GM18858 (cell line): ENCODE results near the gene NDUFA13.

Source experiments
- ATAC-seq: cut with Tn5 transposase; IDR thresholded peaks from one replicate; pipeline ENCODE4 v1.9.1; 2021; ENCODE audit not compliant: unreplicated experiment

NDUFA13 gene

GRCh38 chr19:19506592-19506991 lies 9.4 kb upstream of the NDUFA13 start:
- ATAC-seq: no peak

DNA sequence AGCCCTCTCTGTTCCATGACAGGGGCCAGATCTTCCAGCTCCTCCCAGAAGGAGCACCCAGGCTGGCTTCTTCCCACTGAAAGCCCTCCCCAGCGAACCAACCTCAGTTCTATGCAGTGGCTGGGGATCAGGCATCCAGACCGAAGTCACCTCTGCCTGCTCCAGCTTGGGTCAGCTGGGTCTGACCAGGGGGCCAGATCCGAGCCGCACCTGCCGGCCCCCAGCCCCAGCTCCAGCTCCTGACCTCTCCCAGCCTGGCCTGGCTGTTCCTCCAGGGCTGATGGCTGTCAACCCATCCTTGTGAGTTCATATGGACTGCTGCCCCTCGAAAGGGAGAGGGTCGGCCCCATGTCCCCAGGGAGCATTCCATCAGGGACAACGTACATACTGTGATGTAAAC lies 8.7 kb upstream of the NDUFA13 start:
- no peak for ATAC-seq

DNA sequence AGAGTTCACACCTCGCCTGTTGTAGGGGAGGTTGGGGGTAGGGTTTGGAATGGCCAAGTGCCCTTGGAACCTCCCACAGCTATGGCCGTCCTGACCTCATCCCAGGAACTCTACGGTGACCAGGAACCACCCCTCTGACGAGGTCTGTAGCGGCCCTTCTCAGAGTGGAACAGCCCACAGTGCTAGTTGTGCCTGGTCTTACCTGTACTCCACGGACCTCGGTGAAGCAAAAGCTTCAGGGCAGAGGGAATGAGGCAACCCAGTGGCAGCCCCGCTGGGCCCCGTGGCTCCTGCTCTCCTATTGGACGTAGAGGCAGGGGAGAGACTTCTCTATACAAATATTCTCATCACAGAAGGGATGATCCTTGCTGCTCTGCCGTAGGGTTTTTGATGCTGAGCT lies 7.8 kb upstream of the NDUFA13 start:
- ATAC-seq: no peak

- ATAC-seq: no peak
These were observed 5.6 kb upstream of the NDUFA13 start for GRCh38 chr19:19510432-19510831.

- no peak for ATAC-seq
These were observed 2.3 kb upstream of the NDUFA13 start for GRCh38 chr19:19513682-19514081.

GRCh38 chr19:19514215-19514657 lies 1.8 kb upstream of the NDUFA13 start:
- no peak for ATAC-seq

GRCh38 chr19:19514881-19515641 lies 964 bp upstream of the NDUFA13 start, which contains the start of gene TSSK6:
Gene TSSK6, minus strand, starts transcription at chr19:19515548. Its CDS starts 121 bp downstream, at chr19:19515427.
- no peak for ATAC-seq

- no peak for ATAC-seq
These were observed 1.2 kb downstream of the NDUFA13 start for GRCh38 chr19:19517235-19517619.

DNA sequence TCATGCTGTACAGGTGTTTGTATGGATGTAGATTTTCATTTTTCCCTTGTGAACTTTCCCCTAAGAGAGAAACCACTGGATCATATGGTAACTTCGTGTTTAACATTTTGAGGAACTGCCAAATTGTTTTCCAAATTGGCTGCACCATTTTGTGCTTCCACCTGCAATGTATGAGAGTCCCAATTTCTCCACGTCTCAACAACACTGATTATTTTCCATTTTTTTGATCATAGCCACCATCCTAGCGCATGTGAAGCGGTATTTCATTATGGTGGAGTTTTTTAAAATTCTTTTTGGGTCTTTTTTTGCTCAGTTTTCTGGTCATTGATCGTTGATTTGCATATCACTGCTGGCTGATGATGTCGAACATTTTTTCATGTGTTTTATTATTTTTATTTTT lies 5.0 kb downstream of the NDUFA13 start:
- no peak for ATAC-seq

- ATAC-seq: no peak
These were observed 7.2 kb downstream of the NDUFA13 start for GRCh38 chr19:19523177-19523576.

- no peak for ATAC-seq
These were observed 8.0 kb downstream of the NDUFA13 start for GRCh38 chr19:19524053-19524452.

- ATAC-seq: no peak
These were observed 9.8 kb downstream of the NDUFA13 start for GRCh38 chr19:19525611-19526380.

DNA sequence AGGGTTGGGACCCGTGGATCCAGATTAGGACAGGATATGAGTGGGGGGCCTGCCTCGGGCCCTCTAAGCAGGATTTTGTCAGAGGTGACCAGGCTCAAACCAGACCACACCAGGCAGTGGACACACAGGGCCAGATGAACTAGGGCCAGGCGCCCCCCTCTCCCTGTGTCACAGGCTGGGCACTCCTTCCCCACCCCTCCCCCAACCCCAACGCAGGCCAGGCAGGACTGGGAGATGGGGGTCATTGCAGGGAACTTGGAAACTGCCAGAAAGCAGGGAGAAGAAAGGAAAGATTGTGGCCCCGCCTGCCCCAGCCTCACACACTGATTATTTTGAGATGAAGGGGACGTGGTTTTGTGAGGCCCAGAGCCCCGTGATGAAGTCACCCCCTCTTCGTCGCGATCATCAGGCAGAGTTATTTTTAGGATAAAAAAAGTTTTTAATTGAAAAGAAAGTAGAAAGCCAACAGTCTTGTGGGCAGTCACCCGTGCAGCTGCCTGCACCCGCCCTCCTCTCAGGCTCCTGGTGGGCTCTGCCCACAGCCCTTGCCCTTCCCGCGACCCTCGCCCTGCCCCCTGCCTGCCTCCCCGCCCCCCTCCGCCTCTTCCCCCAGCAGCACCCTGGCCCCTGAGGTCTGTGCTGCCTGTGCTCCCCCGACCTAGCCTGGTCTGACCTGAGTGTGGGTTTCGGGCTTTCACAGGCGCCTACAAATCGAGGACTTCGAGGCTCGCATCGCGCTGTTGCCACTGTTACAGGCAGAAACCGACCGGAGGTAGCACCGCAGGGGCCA lies 10.8 kb downstream of the NDUFA13 start:
- ATAC-seq: no peak

DNA sequence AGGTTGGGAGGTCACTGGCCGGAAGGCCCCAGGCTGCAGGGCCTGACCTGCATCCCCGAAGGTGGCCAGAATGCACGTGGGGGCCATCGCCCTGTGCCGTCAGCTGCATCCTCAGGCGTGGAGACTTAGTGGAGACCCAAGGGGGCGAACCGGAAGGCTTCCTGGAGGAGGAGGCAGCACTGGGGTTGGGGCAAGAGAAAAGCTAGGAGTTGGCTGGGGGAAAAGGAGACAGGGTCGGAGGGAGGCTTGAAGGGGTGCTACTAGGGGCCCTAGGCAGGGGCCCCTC lies 11.3 kb downstream of the NDUFA13 start:
- no peak for ATAC-seq

GRCh38 chr19:19527674-19528625 lies 11.9 kb downstream of the NDUFA13 start:
- ATAC-seq: no peak

DNA sequence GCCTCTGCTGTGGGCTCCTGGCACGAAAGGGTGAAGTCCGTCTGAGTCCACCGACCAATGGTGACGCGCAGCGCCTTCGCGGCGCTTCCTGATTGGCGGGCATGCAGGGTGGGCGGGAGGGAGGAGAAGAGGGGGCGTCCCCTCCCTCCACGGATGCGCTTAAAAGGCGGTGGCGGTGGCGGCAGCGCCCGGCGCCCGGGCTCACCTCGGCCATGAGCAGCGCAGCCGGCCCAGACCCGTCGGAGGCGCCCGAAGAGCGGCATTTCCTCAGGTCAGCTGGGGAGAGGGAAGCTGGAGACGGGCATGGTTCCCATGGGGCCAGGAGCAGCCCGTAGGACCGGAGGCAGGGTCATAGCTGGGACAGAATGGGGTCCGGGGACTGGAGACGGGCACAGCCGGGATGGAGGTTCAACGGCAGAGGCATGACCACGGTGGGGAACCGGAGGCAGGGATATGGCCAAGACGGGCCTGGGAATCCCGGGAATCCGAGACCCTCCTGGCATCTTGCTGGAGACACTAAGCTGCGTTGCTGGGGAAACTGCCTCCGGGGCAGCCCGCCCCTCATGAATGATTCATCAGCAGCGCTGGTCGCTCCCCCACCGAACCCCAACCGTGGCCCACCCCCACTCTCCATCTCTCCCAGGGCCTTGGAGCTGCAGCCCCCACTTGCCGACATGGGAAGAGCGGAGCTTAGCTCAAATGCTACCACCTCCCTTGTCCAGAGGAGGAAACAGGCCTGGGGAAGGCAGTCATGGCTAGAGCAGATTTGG lies 12.9 kb downstream of the NDUFA13 start, which contains the start of gene YJEFN3:
YJEFN3 (plus strand) TSS at position 191 of the 770 bp plus-strand sequence; CDS start at position 213, 22 bp downstream.
- no peak for ATAC-seq

DNA sequence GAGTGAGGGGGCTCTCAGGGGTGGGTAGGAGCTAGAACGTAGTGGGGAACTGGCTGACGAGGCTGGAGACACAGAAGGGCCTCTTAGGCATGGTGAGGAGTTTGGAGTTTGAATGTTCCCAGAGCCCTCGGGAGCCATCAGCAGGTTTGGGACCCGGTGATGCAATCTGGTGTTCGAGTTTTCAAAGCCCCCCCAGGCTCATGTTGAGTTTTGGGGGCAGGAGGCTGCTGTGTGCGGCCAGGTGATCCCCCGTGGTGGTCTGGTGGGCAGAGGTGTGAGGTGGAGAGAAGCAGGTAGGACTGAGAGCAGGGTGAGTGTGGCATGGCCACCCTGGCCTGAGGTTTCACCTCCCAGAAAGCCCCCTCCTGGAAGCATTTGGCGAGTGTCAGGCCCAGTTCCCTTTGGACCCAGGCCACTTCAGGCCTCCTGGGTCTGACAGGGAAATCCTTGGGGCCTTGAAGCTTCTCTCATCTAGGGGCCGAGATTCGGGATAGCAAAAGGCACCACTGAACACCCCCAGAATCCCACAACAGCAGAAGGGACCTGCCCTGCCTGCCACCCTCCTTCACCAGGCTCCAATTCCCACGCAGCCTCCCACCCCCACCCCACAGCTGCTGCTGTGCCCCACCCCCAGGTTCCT lies 13.9 kb downstream of the NDUFA13 start:
- ATAC-seq: no peak

DNA sequence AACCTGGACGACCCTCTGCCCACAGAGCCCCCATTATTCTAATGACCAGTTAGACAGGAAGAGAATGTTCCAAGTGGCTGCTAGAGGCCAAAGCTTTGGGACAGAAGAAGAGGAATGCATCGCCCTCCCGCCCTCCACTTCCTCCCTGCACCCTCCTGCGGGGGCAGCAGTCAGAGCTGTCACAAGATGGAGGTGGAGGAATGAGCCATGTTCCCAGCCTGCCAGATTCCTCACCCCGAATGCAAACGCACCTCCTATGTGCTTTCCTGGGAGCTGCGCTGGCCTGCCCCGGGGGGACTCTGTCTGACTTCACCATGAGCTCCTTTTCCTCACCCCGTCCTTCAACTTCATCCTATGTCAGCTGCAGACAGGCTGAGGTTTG lies 14.4 kb downstream of the NDUFA13 start:
- ATAC-seq: no peak

DNA sequence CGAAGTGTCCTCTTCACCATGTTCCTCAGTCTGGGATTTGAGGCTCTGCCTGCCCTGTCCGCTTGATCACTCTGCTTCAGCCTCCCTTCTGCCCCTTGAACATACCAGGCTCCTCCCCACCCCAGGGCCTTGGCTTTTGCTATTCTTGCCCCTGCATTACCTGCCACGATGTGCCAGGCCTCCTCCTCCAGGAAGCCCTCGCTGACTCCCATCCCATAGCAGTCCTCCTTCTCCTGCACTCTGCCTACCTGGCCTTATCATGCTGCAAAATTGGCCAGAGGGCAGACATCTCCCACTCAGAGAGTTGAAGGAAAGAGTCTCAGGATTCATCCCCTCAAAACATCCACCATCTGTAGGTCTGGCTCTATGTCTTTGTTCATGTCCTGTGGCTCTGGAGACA lies 14.9 kb downstream of the NDUFA13 start:
- ATAC-seq: no peak
